ENCODE measurements around the gene ZNF333. TPM values are rescaled to one million over a fixed set of nuclear protein-coding genes. Genes with fewer than 3 reads are reported as not detected.

Gene ZNF333
- total RNA-seq, 1 experiment from 2014 or later, result 6.0 TPM

GRCh38 chr19:14769201-14769600 is 79.4 kb downstream of the ZNF333 start:
- H3K27ac Mint-ChIP-seq, result no peak overlapping the region
- no peaks in the 10 kb centered on the region; a peak in 1 of 4 replicates for H3K4me1 Mint-ChIP-seq
- H4K20me1 ChIP-seq (ENCODE audit: control insufficient read depth, insufficient read depth, insufficient read length), result no peaks in the 10 kb centered on the region
- no peak overlapping the region for H3T11ph ChIP-seq (ENCODE audit: low read length)
- H2AK5ac ChIP-seq (ENCODE audit: insufficient read length, low read length), result no peak overlapping the region
- no peaks in the 10 kb centered on the region for H3K9me3 ChIP-seq (ENCODE audit: control insufficient read depth, low read depth, low read length)
- no peak overlapping the region for H3K4ac ChIP-seq (ENCODE audit: low read depth, low read length)
- no peak overlapping the region for H2BK120ac ChIP-seq (ENCODE audit: low read depth, low read length, poor library complexity, severe bottlenecking)
- H3K79me2 ChIP-seq (ENCODE audit: insufficient read depth, low read length), result no peaks in the 10 kb centered on the region
- H2BK20ac ChIP-seq (ENCODE audit: low read depth, low read length, poor library complexity, severe bottlenecking), result no peak overlapping the region
- no peak overlapping the region for H2BK15ac ChIP-seq (ENCODE audit: low read depth, low read length)
- DNase-seq, result peak; percentile 14
- H3K79me1 ChIP-seq (ENCODE audit: insufficient read depth, low read depth, low read length, poor library complexity, severe bottlenecking), result no peaks in the 10 kb centered on the region
- no peak overlapping the region for H2AFZ ChIP-seq (ENCODE audit: low read length)
- no peak overlapping the region for H2BK5ac ChIP-seq (ENCODE audit: insufficient read length, low read length)
- no peak overlapping the region for H3K14ac ChIP-seq (ENCODE audit: insufficient read depth, low read length)
- no peak overlapping the region for H2BK12ac ChIP-seq (ENCODE audit: insufficient read length, low read depth, low read length)
- no peak overlapping the region for H3K56ac ChIP-seq (ENCODE audit: insufficient read length, low read depth, low read length)
- no peaks in the 10 kb centered on the region for H3K23me2 ChIP-seq (ENCODE audit: insufficient read length, low read depth, low read length, poor library complexity, severe bottlenecking)
- H3K4me2 ChIP-seq (ENCODE audit: insufficient read depth, insufficient read length, low read length), result no peak overlapping the region
- H4K5ac ChIP-seq (ENCODE audit: insufficient read length, low read depth, low read length), result no peak overlapping the region
- H4K8ac ChIP-seq (replicated peaks; ENCODE audit: insufficient read length, low read depth, low read length), result no peak overlapping the region
- no peak overlapping the region for H3K9ac ChIP-seq (ENCODE audit: extremely low read depth, insufficient read length, low read length)
- no peak overlapping the region for H4K91ac ChIP-seq (ENCODE audit: insufficient read length, low read depth, low read length)
- no peak overlapping the region for H3K27ac ChIP-seq (ENCODE audit: insufficient read length, low read depth, low read length)
- TF ChIP-seq CTCF (conservative IDR thresholded peaks at IDR 0.05), result no peak
- no peaks in the 10 kb centered on the region; the same call in none of the 2 replicates for H3K27me3 Mint-ChIP-seq (ENCODE audit: low read depth)
- H3K4me1 ChIP-seq (ENCODE audit: insufficient read depth, low read length), result no peaks in the 10 kb centered on the region
- peaks cover 2 to 10% (median 5%) of the 10 kb centered on the region in 3 experiments for H3K36me3 Mint-ChIP-seq (ENCODE audit: insufficient read depth in 1 of 3, low read depth in 3 of 3)
- no peak overlapping the region for H3K4me3 Mint-ChIP-seq
- H3K9me3 Mint-ChIP-seq, result peaks cover 16 to 75% of the 10 kb centered on the region in 2 experiments
- no CpG with 5 or more reads among the region's 5 CpGs for WGBS (ENCODE audit: extremely low coverage, insufficient read length, low lambda C conversion rate)
- H3K18ac ChIP-seq (ENCODE audit: insufficient read length, low read depth, low read length), result no peak overlapping the region
- no peaks in the 10 kb centered on the region for H3K27me3 ChIP-seq (ENCODE audit: insufficient read depth, low read length)
- no peak overlapping the region for H3K23ac ChIP-seq (ENCODE audit: insufficient read length, low read depth, low read length)
